ENCODE data around the gene LILRB1. TPM values are rescaled to one million over a fixed set of nuclear protein-coding genes. Genes with fewer than 3 reads are reported as not detected.
"Not testable (repeated sequence)": the region's sequence is repeated elsewhere in the genome, so short reads cannot be mapped to it uniquely, and the experiment has no call there.

Gene LILRB1
- total RNA-seq (ENCODE audit: low replicate concordance), result not detected in 2 replicates

- not testable (repeated sequence) for H3K4me3 ChIP-seq (ENCODE audit: low read depth, low read length); DNase-seq (ENCODE audit: low read depth)
These were observed at the start of gene LILRB1 for GRCh38 chr19:54630262-54630661. Gene LILRB1, plus strand, starts transcription at chr19:54630484. Its CDS starts 590 bp downstream, at chr19:54631074.

GRCh38 chr19:54586397-54586796, 43.9 kb upstream of the LILRB1 start:
- H3K4me3 ChIP-seq (ENCODE audit: low read depth, low read length), result no peak overlapping the region
- no peak for DNase-seq (ENCODE audit: low read depth)
- TF ChIP-seq CTCF (IDR thresholded peaks at IDR 0.05; ENCODE audit: insufficient read depth, low read length), result no peak

- DNase-seq (ENCODE audit: low read depth), result no peak
- H3K4me3 ChIP-seq (ENCODE audit: low read depth, low read length), result no peak overlapping the region
- TF ChIP-seq CTCF (IDR thresholded peaks at IDR 0.05; ENCODE audit: insufficient read depth, low read length), result no peak
These were observed 43.3 kb upstream of the LILRB1 start for GRCh38 chr19:54587026-54587425.

GRCh38 chr19:54593445-54593844, 36.8 kb upstream of the LILRB1 start, which contains the start of gene LILRA1:
Gene LILRA1, plus strand, starts transcription at chr19:54593632. Its CDS starts 613 bp downstream, at chr19:54594245.
- not testable (repeated sequence) for H3K4me3 ChIP-seq (ENCODE audit: low read depth, low read length); DNase-seq (ENCODE audit: low read depth)

GRCh38 chr19:54593931-54594626, 36.2 kb upstream of the LILRB1 start:
- DNase-seq (ENCODE audit: low read depth); H3K4me3 ChIP-seq (ENCODE audit: low read depth, low read length): not testable (repeated sequence)

GRCh38 chr19:54594737-54595136, 35.5 kb upstream of the LILRB1 start:
- no peak for DNase-seq (ENCODE audit: low read depth)
- H3K4me3 ChIP-seq (ENCODE audit: low read depth, low read length), result no peak overlapping the region
- no peak for TF ChIP-seq CTCF (IDR thresholded peaks at IDR 0.05; ENCODE audit: insufficient read depth, low read length)

- not testable (repeated sequence) for H3K4me3 ChIP-seq (ENCODE audit: low read depth, low read length)
These were observed 34.4 kb upstream of the LILRB1 start for GRCh38 chr19:54595680-54596436.

GRCh38 chr19:54600212-54600611, 30.1 kb upstream of the LILRB1 start:
- no peak for TF ChIP-seq CTCF (IDR thresholded peaks at IDR 0.05; ENCODE audit: insufficient read depth, low read length)
- H3K4me3 ChIP-seq (ENCODE audit: low read depth, low read length), result no peak overlapping the region
- DNase-seq (ENCODE audit: low read depth), result no peak

More at GRCh38 chr19:54595680-54596436, 34.4 kb upstream of the LILRB1 start:
- DNase-seq (ENCODE audit: low read depth), result not testable (repeated sequence)

- DNase-seq (ENCODE audit: low read depth), result no peak
- TF ChIP-seq CTCF (IDR thresholded peaks at IDR 0.05; ENCODE audit: insufficient read depth, low read length), result no peak
- no peak overlapping the region for H3K4me3 ChIP-seq (ENCODE audit: low read depth, low read length)
These were observed 24.1 kb upstream of the LILRB1 start for GRCh38 chr19:54606230-54606629.

Data from fibroblast of the aortic adventitia (primary cell).